H1 (cell line): Measurements from ENCODE around the gene CADPS.

ENCODE experiments used
- ATF2 ChIP-seq: IDR thresholded peaks from 2 replicates; pipeline ENCODE4 v1.6.1; 2012; ENCODE audit warnings: low read length, inconsistent platforms
- CTCF ChIP-seq, 3 experiments: IDR thresholded peaks; 1 replicate in 2 of 3; 2 replicates in 1 of 3; pipeline versions ENCODE4 v1.5.1 to v1.6.1; 2011; ENCODE audit warnings: low read length in 3 of 3, mild to moderate bottlenecking in 3 of 3, inconsistent platforms in 2 of 3, low read depth in 1 of 3, moderate library complexity in 1 of 3; ENCODE audit not compliant: insufficient read depth in 1 of 3; ENCODE audit errors: control extremely low read depth in 1 of 3
- RAD21 ChIP-seq, 2 experiments: IDR thresholded peaks in 1 of 2; conservative IDR thresholded peaks in 1 of 2; 2 replicates each; pipeline ENCODE4 v1.6.1; 2011; ENCODE audit warnings: low read depth in 2 of 2, low read length in 2 of 2, improper control_type of control experiment in 1 of 2, inconsistent platforms in 1 of 2, mild to moderate bottlenecking in 1 of 2, moderate library complexity in 1 of 2

GRCh38 chr3:62439978-62440377, 435.2 kb downstream of the CADPS start:
- no peak for TF ChIP-seq CTCF (IDR thresholded peaks at IDR 0.05; ENCODE audit: control extremely low read depth in 1 of 3, insufficient read depth in 1 of 3, low read depth in 1 of 3, low read length in 3 of 3)
- no peak for TF ChIP-seq ATF2
- TF ChIP-seq RAD21 (IDR thresholded peaks at IDR 0.05 in 1 of 2, conservative IDR thresholded peaks at IDR 0.05 in 1 of 2; ENCODE audit: low read depth in 2 of 2, low read length in 2 of 2): no peak
